Measurements from ENCODE around the gene PI4KA.

PI4KA gene

DNA sequence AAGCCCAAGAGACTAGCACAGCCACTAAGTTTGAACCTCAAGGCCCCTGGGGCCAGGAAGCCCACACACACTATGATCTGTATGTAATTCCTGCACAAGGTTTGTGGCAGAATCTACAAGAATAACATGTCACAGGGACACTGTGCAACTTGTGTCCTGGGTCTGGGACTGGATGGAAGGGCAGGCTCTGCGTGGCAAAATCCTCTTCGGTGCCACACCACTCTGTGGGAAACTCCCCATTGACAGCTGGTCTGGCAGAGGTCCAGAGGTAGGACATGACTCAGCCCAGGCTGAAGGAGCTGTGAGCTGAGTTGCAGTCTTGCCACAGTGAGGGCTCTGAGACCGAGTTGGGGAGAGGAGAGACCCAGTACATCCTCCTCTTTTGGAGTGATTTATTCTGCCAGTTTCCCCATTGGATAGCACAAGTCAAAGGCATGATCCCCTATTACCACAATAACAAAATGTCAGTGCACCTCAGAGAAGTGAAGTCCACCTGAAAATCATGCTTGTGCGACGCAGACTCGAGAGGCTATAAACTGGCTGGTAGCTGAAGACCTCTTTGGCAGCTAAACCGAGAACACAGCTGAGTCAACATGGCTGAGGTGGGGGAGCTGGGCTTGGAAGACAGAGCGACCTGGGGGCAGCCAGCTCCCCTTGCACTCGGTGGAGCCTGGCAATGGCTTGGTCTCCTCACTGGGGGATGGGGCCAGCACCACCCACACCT is 108.0 kb downstream of the PI4KA start:
- TF ChIP-seq, protein P1, sequence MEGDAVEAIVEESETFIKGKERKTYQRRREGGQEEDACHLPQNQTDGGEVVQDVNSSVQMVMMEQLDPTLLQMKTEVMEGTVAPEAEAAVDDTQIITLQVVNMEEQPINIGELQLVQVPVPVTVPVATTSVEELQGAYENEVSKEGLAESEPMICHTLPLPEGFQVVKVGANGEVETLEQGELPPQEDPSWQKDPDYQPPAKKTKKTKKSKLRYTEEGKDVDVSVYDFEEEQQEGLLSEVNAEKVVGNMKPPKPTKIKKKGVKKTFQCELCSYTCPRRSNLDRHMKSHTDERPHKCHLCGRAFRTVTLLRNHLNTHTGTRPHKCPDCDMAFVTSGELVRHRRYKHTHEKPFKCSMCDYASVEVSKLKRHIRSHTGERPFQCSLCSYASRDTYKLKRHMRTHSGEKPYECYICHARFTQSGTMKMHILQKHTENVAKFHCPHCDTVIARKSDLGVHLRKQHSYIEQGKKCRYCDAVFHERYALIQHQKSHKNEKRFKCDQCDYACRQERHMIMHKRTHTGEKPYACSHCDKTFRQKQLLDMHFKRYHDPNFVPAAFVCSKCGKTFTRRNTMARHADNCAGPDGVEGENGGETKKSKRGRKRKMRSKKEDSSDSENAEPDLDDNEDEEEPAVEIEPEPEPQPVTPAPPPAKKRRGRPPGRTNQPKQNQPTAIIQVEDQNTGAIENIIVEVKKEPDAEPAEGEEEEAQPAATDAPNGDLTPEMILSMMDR (IDR thresholded peaks at IDR 0.05; ENCODE audit: low read depth, low read length), result no peak
- H3K36me3 ChIP-seq, result peaks cover 67% of the 10 kb centered on the region
- H3K9me3 ChIP-seq (ENCODE audit: severe bottlenecking), result no peaks in the 10 kb centered on the region
- no peak overlapping the region for H3K27ac ChIP-seq
- DNase-seq, result no peak
- H3K4me3 ChIP-seq (ENCODE audit: low read depth, low read length), result no peak overlapping the region
- H3K27me3 ChIP-seq (ENCODE audit: insufficient read depth, low read depth, severe bottlenecking), result no peaks in the 10 kb centered on the region

DNA sequence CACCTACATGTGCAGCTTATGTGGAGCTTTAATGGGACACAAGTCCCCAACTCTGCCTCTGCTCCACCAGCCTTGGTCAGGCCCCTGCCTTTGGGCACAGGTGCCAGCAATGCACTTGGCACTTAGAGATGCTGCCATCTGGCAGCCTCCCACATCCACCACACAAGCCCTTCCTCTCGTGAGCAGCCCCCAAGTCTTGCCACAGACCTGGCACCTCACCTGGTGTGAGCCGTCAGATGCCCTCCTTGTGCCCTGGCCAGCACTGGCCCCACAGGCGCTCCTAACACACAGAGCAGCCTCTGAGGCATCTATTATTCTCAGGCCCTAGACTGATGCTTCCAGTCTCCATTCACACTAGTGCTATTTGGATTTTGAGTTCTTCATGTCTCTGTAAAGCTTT is 109.2 kb downstream of the PI4KA start:
- TF ChIP-seq, protein P1 (IDR thresholded peaks at IDR 0.05; ENCODE audit: low read depth, low read length), result no peak
- H3K36me3 ChIP-seq, result peaks cover 71% of the 10 kb centered on the region

DNA sequence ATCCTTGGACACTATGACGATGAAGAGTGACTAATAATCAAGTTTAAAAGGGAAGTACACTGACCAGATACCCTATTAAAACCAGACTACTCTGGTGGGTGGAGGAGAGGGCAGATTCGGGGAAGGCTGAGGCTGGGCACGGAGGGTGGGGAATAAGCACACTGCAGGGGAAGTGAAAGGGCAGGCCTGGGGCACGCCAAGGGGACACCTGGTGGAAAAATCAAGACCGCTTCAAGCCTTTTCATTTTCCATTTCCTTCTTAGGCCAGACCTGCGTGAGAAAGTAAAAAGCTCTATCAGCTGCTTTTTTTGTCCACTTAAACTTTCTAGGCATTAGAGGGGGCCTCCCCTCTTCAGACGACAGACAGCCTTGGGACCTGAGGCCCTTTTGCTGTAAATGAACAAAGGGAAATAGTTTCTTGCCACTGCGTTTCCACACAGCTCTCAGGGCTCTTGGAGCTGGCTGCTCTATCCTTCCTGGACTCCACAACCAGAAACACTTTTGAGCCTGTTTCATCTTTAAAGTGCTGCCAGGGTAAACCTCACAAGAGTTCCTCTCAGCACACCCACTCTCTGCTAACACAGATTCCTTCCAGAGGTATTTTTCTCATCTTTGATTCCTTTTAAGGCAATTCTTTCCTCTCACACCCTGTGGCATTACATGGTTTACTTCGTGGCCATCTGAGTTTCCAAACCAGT is 109.7 kb downstream of the PI4KA start:
- TF ChIP-seq, protein P1 (IDR thresholded peaks at IDR 0.05; ENCODE audit: low read depth, low read length), result no peak
- Histone ChIP-seq H3K9me3 (ENCODE audit: severe bottlenecking) (no peaks in the 10 kb centered on the region), H3K27me3 (ENCODE audit: insufficient read depth, low read depth, severe bottlenecking) (no peaks in the 10 kb centered on the region), H3K4me3 (ENCODE audit: low read depth, low read length) (no peak overlapping the region), H3K27ac (no peak overlapping the region), H3K36me3 (peaks cover 72% of the 10 kb centered on the region)
- no peak for DNase-seq

More for the DNA sequence above, 109.2 kb downstream of the PI4KA start:
- no peak overlapping the region for H3K27ac ChIP-seq
- no peak for DNase-seq
- no peaks in the 10 kb centered on the region for H3K27me3 ChIP-seq (ENCODE audit: insufficient read depth, low read depth, severe bottlenecking)
- H3K4me3 ChIP-seq (ENCODE audit: low read depth, low read length), result no peak overlapping the region
- H3K9me3 ChIP-seq (ENCODE audit: severe bottlenecking), result no peaks in the 10 kb centered on the region

DNA sequence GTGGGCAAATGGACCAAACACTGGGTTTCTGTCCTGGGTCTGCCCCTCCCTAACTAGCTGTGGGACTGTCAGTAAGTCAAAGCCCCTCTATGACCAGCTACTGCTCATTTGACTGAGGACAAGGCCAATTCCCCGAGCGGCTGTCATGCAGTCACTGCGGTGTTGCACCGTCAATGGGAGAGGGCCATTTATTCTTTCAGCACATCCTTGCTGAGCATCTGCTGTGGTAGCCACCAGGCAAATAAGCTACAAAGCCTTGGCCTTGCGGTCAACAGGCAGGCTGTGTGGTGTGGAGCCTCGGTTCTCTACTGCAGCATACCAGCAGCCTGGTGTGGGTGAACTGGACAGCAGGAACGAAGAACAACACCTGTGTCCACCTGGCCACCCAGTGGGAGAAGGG is 110.5 kb downstream of the PI4KA start:
- DNase-seq, result no peak
- Histone ChIP-seq H3K27me3 (ENCODE audit: insufficient read depth, low read depth, severe bottlenecking) (no peaks in the 10 kb centered on the region), H3K36me3 (peaks cover 75% of the 10 kb centered on the region), H3K9me3 (ENCODE audit: severe bottlenecking) (no peaks in the 10 kb centered on the region), H3K4me3 (ENCODE audit: low read depth, low read length) (no peak overlapping the region), H3K27ac (no peak overlapping the region)
- TF ChIP-seq, protein P1 (IDR thresholded peaks at IDR 0.05; ENCODE audit: low read depth, low read length), result no peak

DNA sequence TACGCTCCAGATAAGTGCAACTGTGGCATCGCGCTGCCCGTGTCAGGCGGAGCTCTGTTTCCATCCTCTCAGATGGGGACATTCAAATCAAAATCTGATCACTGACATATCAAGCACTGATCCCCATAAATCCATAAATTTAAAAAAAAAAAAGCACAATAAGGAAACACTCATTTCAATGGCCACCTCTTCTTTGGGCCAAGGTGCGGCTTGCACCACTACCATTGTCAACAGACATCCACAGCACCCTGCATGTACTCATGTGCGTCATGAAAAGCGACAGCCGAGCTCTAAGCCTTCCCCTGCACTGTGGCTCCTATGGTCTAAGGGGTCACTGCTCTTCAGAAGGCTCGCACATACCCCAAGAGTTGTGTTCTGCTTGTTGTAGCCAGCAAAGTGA is 111.4 kb downstream of the PI4KA start:
- Histone ChIP-seq H3K27me3 (ENCODE audit: insufficient read depth, low read depth, severe bottlenecking) (no peaks in the 10 kb centered on the region), H3K36me3 (peaks cover 73% of the 10 kb centered on the region), H3K27ac (no peak overlapping the region), H3K9me3 (ENCODE audit: severe bottlenecking) (no peaks in the 10 kb centered on the region), H3K4me3 (ENCODE audit: low read depth, low read length) (no peak overlapping the region)
- DNase-seq, result no peak
- TF ChIP-seq, protein P1 (IDR thresholded peaks at IDR 0.05; ENCODE audit: low read depth, low read length), result no peak

Data from WERI-Rb-1 (cell line).